Fibroblast of mammary gland (primary cell): ENCODE measurements around the gene DMRTB1.

Source experiments
- DNase-seq: peaks from one replicate; pipeline ENCODE4 v3.0.0-alpha.2; 2010; ENCODE audit warnings: low read depth
- H3K4me3 ChIP-seq: 2 replicates; pipeline ENCODE4 v1.5.1; 2011; ENCODE audit warnings: low read depth, mild to moderate bottlenecking, low read length, moderate library complexity; ENCODE audit not compliant: control insufficient read depth
- TF ChIP-seq, protein P1 (sequence below): conservative IDR thresholded peaks from 2 replicates; pipeline ENCODE4 v1.5.1; 2011; ENCODE audit warnings: low read depth, low read length, inconsistent platforms; ENCODE audit not compliant: control insufficient read depth, insufficient read depth

The DMRTB1 gene

DNA sequence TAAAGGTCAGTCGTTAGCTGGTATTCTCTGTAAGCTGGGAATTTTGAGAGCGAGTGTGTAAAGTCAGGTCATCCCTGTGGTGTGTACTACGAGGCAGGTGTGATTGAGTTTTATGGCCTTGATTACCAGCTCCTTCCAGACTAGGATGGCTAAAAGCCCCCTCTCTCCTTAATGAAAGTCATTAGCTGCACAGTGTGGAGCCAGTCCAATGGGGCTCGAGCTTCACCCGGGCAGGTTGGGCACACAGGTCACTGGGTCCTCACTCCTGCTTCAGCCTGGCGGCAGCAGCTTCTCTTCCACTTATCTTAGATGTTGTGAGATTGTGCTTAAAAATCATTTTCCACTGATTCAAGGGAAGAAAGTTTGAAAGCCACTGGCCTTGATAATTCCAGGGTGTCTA lies 3.0 kb downstream of the DMRTB1 start:
- H3K4me3 ChIP-seq, result no peak overlapping the region
- DNase-seq, result no peak
- TF ChIP-seq, protein P1, sequence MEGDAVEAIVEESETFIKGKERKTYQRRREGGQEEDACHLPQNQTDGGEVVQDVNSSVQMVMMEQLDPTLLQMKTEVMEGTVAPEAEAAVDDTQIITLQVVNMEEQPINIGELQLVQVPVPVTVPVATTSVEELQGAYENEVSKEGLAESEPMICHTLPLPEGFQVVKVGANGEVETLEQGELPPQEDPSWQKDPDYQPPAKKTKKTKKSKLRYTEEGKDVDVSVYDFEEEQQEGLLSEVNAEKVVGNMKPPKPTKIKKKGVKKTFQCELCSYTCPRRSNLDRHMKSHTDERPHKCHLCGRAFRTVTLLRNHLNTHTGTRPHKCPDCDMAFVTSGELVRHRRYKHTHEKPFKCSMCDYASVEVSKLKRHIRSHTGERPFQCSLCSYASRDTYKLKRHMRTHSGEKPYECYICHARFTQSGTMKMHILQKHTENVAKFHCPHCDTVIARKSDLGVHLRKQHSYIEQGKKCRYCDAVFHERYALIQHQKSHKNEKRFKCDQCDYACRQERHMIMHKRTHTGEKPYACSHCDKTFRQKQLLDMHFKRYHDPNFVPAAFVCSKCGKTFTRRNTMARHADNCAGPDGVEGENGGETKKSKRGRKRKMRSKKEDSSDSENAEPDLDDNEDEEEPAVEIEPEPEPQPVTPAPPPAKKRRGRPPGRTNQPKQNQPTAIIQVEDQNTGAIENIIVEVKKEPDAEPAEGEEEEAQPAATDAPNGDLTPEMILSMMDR, result no peak

DNA sequence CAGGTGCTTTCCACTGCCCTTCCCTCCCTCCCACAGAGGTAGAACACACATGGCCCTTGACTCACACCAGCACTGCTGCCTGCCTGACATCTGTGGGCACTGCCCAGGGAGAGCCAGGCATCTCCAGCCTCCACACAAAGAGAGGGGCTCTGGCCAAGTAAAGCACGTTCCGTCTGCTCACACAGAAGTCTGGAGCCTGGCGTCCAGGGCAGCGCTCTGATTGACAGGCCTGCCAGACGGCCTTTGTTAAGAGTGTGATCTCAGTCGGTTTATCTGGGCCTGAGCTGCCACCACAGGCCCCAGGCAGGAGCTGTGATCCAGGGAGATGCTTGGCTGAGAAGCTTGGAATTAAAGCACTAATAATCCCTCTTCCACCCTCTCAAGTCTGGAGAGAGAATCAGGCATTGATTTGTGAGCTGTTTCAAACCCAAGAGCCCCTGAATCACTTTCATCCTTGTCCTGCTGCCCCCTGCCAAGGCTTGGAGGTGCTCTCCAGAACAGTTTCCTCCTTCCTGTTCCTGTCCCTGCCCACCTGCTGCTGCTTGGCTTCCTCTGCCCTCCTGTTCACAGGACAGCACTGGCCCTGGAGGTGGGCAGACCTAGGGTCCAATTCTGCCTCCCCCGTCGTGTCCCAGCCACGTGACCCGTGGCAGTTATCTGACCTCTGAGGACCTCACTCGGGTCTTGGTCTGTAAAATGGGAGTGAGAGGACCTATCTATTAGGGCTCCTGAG lies 3.7 kb downstream of the DMRTB1 start:
- TF ChIP-seq, protein P1, result no peak
- no peak for DNase-seq
- H3K4me3 ChIP-seq, result no peak overlapping the region

DNA sequence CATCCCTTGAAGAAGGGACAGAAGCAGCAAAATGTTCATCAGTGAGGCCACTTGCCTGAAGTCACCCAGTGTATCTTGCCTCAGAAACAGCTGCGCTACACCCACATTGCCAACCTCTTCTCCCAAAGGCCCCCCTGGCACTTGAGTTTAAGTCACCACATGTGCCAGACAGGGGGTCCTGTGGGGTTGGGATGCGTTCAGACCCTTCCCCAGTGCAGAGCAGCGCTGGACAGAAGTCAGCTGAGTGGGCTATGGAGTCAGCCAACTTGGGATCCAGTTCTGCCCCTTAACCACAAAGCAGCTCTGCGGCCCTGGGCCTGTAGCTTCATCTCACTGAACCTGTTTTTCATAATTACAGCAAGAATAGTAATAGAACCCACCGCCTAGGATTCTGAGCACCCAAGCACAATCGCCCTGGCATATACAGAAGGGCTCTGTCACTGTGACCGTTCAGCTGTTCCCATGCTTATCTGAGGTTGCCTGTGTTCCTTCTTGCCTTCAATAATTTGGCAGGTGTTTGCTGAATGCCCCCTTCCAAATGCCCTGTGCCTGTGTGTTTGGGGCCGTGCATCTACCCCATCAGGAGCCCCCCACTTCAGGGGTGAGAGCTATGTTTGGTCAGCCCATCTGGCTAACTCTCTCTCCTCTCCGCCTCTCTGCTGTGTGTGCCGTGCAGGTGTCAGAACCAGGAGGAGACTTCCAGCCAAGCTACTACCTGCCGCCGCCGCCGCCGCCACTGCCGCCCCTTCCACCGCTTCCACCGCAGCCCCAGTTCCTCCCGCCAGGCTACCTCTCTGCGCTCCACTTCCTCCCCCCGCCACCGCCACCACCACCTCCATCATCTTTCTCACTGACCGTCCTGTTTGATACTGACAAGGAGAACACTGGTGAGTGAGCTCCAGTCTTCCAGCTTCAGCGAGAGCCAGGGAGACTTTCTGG lies 5.0 kb downstream of the DMRTB1 start:
- TF ChIP-seq, protein P1, result no peak
- no peak overlapping the region for H3K4me3 ChIP-seq
- DNase-seq, result no peak

DNA sequence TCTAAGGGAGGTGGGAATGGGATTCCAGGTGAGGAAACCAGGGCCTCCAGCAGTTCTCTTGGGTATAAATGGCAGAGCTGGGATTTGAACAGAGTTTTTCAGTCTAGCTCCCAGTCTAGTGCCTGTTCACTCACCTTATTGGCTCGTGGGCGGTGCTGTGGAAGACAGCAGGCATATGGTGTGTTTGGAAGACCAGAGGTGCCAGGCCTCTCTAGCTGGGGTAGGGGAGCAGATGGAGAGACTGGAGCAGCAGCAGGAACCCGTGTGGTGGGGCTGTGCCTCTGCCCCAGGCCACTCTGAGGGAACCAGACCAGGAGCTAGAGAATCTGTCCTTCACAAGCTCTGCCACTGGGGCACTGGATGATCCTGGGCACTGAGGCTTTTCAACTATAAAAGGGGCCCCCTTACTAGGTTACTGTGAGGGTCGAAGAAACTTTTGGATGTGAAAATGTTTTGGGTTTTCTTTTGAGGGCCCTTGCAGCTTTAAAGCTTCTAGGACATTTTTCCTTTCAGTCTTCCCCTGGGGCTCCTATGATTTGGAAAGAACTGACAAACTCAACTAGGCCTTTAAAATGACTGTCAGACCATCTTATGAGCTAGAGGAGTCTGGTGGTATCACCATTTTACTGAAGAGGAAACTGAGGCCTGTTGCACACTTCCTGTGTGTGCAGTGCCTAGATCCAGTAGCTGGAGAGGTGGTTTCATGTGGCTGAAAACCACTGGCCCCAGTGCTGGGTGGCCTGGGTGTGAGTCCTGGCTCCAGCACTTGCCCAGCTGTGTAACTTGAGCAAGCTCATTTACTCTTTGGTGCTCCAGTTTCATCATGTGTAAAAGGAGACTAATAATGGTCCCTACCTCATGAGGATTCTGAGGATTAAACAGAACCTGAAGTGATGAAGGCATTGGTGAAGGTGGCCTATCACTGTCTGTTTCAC lies 6.1 kb downstream of the DMRTB1 start:
- TF ChIP-seq, protein P1, result no peak
- no peak overlapping the region for H3K4me3 ChIP-seq
- no peak for DNase-seq

DNA sequence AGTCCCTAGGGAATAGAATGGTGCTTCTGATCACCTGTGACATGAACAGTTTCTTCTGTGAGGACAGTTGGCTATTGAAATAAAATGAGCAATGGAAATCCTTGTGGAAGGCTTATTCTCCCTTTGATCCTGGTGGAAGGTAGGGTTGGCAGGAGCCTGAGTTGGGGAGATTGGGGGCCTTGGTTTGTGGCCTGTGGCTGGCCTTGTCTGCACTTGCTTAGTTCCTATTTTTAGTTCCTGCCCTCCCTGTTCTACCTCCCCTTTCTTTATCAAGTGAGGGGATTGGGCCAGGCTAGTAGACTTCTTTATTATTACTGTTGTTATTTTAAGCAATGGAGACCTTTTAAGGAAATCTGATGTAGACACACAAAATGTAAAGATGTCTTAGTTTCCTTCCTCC lies 8.2 kb downstream of the DMRTB1 start:
- no peak for DNase-seq

More for the DNA sequence above, 8.2 kb downstream of the DMRTB1 start:
- TF ChIP-seq, protein P1, result no peak
- no peak overlapping the region for H3K4me3 ChIP-seq
